HTR-8/SVneo (cell line): Measurements from ENCODE around the gene HAPLN2.

Experiments used
- DNase-seq: peaks from one replicate; pipeline ENCODE4 v3.0.0; 2011; ENCODE audit warnings: low spot score, mixed read lengths; ENCODE audit not compliant: insufficient read length
- FAIRE-seq: peaks from 2 replicates; lab custom pipeline; 2011; peaks lifted over from hg19 to GRCh38; lab: Jason Lieb, UNC

HAPLN2 gene

GRCh38 chr1:156659661-156659987, 40.4 kb downstream of the HAPLN2 start:
- FAIRE-seq: no peak
- DNase-seq: no peak

GRCh38 chr1:156659988-156660751, 41.0 kb downstream of the HAPLN2 start:
- DNase-seq: peak; percentile 94

GRCh38 chr1:156660752-156661112, 41.5 kb downstream of the HAPLN2 start:
- FAIRE-seq: no peak
- DNase-seq: no peak

More at GRCh38 chr1:156659988-156660751, 41.0 kb downstream of the HAPLN2 start:
- FAIRE-seq: peak; percentile 72

GRCh38 chr1:156662005-156662799, 43.0 kb downstream of the HAPLN2 start:
- FAIRE-seq (no peak), DNase-seq (no peak)

GRCh38 chr1:156662800-156663055, 43.5 kb downstream of the HAPLN2 start:
- FAIRE-seq (no peak), DNase-seq (no peak)

- FAIRE-seq (no peak), DNase-seq (no peak)
Observed at GRCh38 chr1:156663178-156663577, 44.0 kb downstream of the HAPLN2 start.

GRCh38 chr1:156664046-156664766, 45.0 kb downstream of the HAPLN2 start:
- DNase-seq: no peak
- FAIRE-seq: no peak

GRCh38 chr1:156664767-156665411, 45.7 kb downstream of the HAPLN2 start:
- FAIRE-seq: no peak
- no peak for DNase-seq

- DNase-seq (no peak), FAIRE-seq (no peak)
Observed at GRCh38 chr1:156665539-156665938, 46.3 kb downstream of the HAPLN2 start.

GRCh38 chr1:156666862-156667609, 47.8 kb downstream of the HAPLN2 start:
- FAIRE-seq (no peak), DNase-seq (no peak)

GRCh38 chr1:156667610-156667967, 48.4 kb downstream of the HAPLN2 start:
- FAIRE-seq: no peak
- no peak for DNase-seq

- DNase-seq (no peak), FAIRE-seq (no peak)
Observed at GRCh38 chr1:156667968-156668709, 48.9 kb downstream of the HAPLN2 start.

GRCh38 chr1:156668801-156669637, 49.8 kb downstream of the HAPLN2 start:
- FAIRE-seq: no peak

GRCh38 chr1:156669794-156670193, 50.6 kb downstream of the HAPLN2 start:
- no peak for FAIRE-seq
- no peak for DNase-seq

More at GRCh38 chr1:156668801-156669637, 49.8 kb downstream of the HAPLN2 start:
- DNase-seq: no peak

- no peak for FAIRE-seq
- DNase-seq: no peak
Observed at GRCh38 chr1:156670359-156670758, 51.1 kb downstream of the HAPLN2 start.

GRCh38 chr1:156670791-156671190, 51.6 kb downstream of the HAPLN2 start:
- DNase-seq (no peak), FAIRE-seq (no peak)

- no peak for DNase-seq
- FAIRE-seq: no peak
Observed at GRCh38 chr1:156671804-156672203, 52.6 kb downstream of the HAPLN2 start.

GRCh38 chr1:156673387-156674121, 54.3 kb downstream of the HAPLN2 start:
- FAIRE-seq (no peak), DNase-seq (no peak)
